Skin epidermis (tissue), 12 donors: ENCODE measurements around the gene GTF3C5.
A peak's percentile ranks its signal among the peaks of the same experiment; 100 is the strongest.
"Not testable (repeated sequence)": the region's sequence is repeated elsewhere in the genome, so short reads cannot be mapped to it uniquely, and the experiment has no call there.

Experiments
- H3K27ac ChIP-seq, 21 experiments: fragments of 200-600 bp; sonication (generic) in 11 of 21; one replicate each; pipeline ENCODE4 v1.5.0; 2020; ENCODE audit warnings: mild to moderate bottlenecking in 3 of 21, inconsistent platforms in 2 of 21, moderate library complexity in 2 of 21
- H3K4me3 ChIP-seq, 7 experiments: fragments of 200-600 bp; sonication (generic) in 2 of 7; one replicate each; pipeline ENCODE4 v1.5.0; 2020; ENCODE audit warnings: inconsistent platforms in 2 of 7, mild to moderate bottlenecking in 2 of 7, moderate library complexity in 1 of 7

GTF3C5 gene

DNA sequence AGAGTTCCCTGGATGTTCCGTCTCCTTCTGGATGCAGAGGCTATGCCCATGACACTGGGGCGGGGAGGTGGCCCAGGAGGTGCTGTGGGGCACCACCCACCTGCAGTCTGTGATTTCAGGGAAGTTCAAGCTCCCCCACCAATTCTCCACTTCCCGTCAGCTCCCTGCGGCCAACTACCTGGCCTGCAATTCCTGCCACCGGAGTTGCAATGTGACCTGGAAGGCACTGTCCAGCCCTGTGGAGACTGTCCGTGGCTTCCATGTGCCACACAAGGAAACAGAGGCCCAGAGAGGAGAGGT is 35.7 kb upstream of the GTF3C5 start:
- Histone ChIP-seq H3K4me3 (no peak overlapping the region), H3K27ac (peak overlapping the region in 8 of 21 experiments; percentile 5 to 70 (median 56))

DNA sequence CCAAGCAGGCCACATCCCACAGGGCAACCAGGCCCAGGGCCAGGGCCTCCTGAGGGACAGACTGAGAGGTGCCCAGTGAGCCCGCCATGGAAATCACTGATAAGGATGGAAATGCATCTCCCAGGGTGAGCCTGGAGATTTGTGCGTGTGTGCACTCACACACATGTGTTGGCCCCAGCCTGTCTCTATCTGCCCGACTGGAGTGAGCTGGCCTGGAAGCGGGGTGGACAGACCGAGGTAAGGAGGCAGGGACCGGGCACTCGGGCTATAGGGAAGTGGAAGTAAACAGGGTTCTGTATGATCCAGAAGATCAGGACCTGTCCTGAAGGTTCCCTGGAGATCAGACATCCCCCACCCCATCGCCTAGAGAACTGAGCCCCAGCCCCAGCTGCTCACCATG is 34.9 kb upstream of the GTF3C5 start:
- H3K27ac ChIP-seq, result no peak overlapping the region
- H3K4me3 ChIP-seq, result no peak overlapping the region

DNA sequence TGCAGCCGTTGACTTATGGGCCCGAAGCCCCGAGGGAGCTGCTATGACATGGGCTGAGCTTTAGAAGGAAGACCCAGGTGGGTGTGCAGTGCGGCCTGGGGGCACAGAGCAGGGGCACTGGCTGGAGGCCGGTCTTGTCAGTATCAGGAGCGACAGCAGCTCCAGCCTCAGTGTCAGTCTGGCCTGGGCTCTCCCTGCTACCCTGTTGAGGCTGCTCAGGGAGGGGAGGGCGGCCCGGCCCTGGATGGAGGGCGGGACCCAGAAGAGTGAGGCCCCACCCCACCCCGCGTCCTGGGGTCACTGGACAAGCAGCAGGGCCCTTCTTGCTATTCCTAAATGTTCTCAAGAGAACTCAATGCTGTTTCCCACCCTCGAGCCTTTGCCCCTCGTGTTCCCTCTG is 34.3 kb upstream of the GTF3C5 start:
- no peak overlapping the region for H3K4me3 ChIP-seq

DNA sequence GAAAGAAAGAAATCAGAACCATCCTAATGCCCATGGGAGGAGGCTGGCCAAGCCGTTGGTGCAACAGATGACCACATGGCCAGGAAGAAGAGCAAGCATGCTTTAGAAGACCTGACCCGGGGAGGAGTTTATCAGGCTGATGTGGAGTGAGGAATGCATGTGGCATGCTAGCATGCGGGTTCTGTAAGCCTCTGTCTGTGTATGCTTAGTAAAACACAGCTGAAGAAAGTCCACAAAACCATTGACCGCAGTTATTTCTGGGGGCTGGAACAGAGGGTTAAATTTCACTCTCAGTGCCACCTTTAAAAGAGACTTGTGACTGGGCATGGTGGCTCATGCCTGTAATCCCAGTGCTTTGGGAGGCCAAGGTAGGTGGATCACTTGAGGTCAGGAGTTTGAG is 33.2 kb upstream of the GTF3C5 start:
- Histone ChIP-seq H3K4me3 (no peak overlapping the region), H3K27ac (no peak overlapping the region)

More for the DNA sequence above, 34.3 kb upstream of the GTF3C5 start:
- H3K27ac ChIP-seq, result no peak overlapping the region

DNA sequence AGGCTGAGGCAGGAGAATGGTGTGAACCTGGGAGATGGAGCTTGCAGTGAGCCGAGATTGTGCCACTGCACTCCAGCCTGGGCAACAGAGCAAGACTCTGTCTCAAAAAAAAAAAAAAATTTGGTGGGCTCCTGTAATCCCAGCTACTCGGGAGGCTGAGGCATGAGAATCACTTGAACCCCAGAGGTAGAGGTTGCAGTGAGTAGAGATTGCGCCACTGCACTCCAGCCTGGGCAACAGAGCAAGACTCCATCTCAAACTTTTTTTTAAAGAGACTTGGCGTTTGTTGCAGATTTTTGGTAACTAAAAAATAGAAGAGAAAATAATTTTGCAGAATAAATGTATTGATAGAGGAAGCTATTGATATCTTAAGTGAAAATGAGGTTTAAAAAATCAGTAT is 32.6 kb upstream of the GTF3C5 start:
- H3K4me3 ChIP-seq, H3K27ac ChIP-seq: not testable (repeated sequence)

DNA sequence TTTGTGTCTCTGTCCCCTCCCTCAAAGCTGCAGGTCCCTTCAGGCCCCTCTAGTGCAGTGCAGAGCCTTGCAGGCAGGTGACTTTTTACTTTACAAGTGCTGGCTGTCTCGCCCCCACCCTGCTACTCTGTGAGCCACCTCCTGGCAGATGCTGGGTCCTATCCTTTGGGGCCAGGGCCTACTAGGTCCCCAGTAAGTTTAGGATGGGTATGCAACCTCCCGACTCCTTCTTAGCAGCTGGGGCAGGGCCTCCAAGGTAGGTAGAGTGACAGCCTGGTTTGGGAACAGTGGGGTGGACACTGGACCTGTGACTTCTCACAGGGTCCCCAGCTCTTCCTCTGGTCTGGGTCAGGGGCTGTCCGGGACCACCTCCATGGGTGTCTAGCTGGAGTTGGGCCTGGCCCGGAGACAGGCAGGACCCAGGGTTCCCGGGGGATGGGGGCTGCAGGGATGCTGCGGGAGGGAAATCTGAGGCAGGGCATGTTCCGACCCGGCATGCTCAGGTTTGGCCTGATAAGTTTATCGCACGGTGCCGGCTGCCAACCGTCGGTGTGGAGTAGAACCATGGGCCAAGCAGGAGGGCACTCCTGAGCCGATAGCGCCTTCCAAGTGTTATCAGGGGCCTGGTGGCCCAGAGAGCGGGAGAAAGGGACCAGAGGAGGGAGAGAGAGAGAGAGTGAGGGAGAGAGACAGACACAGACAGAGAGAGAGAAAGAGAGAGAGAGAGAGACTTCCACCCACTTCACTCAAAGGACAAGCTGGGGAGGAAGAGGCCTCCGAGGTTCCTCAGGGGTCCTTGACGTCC is 31.8 kb upstream of the GTF3C5 start:
- Histone ChIP-seq H3K27ac (no peak overlapping the region), H3K4me3 (no peak overlapping the region)

DNA sequence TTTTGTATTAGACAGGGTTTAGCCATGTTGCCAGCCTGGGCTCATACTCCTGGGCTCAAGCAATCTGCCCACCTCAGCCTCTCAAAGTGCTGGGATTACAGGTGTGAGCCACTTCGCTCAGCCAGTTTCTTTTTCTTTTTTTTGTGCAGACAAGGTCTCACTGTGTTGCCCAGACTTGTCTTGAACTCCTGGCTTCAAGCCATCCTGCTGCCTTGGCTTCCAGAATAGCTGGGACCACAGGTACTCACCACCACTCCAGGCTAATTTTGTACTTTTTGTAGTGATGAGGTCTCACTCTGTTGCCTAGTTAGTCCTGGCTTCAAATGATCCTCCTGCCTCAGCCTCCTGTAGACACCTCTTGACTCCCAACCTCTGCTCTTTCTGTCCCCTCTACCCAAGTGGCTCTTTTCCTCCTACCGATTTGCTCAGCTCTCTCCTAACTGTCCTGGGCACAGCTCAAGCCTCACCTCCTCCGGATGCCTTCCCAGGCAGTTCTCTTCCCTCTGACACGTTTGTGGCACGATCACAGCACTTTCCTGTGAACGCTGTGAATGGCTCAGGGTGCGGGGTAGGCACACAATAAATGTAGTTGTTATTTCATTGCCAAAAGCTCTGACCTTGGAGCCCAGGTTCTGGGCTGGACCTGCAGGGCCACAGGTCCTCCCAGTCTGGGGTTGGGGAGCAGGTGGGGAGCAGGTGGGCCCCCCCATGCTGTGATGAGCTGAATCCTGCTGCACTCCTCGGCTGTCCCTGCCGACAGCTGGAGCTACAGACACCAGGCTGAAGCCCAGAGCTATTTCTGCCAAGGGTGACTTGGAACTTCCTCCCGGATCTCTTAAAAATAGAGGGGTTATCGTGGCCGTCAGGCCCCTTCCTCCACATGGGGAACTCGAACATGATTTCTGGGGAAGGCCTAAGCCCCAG is 28.4 kb upstream of the GTF3C5 start:
- Histone ChIP-seq H3K4me3 (no peak overlapping the region), H3K27ac (no peak overlapping the region)

DNA sequence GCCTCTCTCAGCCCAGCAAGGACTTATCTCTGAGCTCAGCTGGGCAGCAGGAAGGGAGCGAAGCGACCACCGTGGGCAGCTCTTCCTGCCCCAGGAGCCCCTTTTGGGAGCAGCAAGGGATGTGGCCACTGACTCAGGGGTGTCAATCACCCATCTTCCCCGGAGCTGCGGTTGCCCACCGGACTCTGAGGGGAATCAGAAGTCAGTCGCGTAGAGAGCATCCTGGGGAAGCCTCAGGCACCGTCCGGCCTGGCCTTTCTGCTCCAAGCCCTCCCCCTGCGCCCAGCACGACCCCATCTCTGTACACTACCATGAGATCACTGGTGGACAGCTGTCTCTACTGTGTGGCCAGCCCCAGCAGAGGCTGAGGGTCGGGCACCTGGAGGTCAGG is 27.7 kb upstream of the GTF3C5 start:
- no peak overlapping the region for H3K4me3 ChIP-seq
- H3K27ac ChIP-seq, result no peak overlapping the region

DNA sequence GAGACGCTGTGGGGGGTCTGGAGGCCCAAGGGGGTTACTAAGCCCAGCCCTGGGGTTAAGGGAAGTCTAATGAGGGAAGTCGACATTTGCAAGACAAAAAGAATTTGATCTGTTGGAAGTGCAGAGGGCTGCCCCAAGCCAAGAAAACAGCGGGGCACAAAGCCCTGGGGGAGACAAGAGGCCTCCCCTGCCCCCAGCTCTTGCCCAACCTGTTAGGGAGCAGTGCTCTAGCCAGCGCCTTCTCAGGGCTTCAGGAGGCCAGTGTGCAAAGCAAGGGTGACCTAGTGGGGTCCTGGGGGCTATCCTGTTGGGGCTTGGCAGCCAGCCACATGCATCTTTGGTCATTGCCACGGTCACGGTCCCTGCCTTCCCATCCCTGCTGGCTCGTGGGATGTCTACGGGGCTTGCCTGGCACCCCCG is 27.1 kb upstream of the GTF3C5 start:
- Histone ChIP-seq H3K4me3 (no peak overlapping the region), H3K27ac (no peak overlapping the region)

DNA sequence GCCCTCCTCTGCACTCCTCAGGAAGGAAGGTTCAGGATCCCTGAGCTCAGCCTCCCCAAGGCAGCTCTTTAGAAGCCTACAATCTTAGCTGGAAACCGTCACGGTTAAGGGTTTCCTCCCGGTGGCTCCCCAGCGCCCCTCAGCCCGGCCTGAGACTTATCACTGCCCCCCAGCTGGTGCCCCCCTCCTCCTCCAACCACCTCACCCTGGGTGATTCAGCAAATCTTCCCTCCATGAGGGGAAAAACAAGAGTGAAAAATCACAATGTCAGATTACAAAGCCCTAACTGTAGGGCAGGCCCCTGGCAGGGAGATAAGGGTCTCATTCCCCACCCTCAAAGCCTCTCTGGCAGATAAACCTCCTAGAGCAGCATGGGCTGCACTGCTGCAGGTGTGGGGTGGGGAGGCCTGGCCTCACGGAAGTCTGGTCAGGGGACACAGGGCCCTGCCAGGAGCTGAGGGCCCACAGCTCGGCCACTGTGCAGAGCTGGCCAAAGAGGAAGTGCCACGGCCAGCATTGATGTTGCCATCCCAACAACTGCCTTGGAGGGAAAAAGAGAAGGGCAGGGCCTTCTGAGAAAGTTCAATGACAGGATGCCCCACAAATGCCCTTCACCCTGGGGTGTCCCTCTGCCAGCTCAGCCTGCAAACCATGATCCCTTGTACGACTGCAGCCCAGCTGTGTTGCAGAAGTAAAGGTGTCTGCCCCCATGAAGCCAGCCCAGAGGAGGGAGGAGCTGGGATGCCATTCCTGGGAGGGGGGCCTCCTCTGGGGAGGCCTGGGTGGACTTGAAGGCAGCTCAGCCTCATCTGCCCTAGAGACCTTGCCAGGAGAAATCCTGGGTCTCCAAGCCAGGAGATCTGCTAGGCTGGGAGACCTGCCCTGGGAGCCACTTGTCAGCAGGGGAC is 26.5 kb upstream of the GTF3C5 start:
- no peak overlapping the region for H3K4me3 ChIP-seq
- H3K27ac ChIP-seq, result peak overlapping the region in 1 of 21 experiments; percentile 7

DNA sequence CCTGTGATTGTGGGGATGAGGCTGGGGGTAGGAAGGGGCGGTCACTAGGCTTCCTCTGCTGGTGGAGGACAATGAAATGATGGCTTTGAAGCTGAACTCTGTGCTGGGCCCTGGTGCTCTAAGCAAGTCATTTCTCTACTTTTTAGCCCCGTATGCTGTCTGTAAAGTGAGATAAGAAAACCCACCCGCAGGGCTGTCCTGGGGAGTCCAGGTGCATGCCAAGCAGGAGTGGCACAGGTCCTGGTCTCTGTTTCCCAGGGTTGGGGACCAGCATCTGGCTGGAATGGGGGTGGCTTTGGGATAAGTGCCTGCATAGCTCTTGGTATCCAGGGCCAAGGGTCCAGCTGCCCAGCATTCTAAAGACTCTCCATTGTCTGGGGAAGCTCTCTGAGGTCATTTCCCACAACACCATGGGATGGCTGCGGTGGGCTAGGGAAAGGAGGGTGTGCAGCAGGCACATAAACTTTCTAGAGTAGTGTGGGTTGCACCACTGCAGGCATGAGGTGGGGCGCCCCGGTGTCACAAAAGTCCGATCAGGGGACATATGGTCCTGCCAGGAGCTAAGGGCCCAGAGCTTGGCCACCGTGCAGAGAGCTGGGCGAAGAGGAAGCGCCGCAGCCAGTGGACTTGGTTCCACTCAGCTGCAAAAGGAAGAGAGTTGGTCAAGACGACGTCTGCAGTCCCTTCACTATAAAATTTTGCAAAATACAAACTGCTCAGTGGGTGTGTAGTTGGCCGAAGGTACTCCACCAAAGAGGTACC is 25.6 kb upstream of the GTF3C5 start:
- Histone ChIP-seq H3K27ac (no peak overlapping the region), H3K4me3 (no peak overlapping the region)

DNA sequence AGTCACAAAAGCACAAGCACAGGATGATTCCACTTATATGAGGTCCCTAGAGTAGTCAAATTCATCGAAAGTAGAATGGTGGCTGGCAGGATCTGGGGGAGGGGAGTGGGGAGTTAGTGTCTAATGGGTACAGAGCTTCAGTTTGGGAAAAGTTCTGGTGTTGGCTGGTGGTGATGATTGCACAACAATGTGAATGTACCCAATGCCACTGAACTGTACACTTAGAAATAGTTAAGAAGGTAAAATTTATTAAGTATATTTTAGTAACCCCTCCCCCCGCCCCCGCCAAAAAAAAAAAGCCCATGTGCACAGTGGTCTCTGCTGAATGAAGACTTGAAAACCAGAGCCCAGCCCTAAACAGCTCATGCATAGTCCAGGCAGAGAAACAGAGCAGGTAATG is 24.8 kb upstream of the GTF3C5 start:
- Histone ChIP-seq H3K27ac (no peak overlapping the region), H3K4me3 (no peak overlapping the region)

DNA sequence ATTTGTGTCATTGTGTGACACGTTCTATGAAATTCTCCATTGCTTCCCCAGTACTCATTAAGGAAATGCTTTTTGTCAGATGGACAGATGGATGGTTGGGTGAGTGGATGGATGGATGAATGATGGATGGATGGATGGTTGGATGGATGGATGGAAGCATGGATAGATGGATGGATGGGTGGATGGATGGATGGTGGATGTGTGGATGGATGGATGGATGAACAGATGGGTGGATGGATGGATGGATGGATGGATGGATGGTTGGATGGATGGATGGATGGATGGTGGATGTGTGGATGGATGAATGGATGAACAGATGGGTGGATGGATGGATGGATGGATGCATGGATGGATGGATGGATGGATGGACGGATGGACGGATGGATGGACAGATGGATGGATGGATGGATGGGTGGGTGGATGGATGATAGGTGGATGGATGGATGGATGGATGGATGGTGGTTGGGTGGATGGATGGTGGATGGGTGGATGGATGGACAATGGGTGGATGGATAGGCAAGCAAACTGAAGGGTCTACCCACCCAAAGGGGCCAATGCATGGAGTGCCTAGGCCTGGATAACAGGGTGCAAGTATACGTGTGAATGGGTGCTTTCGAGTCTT is 24.0 kb upstream of the GTF3C5 start:
- Histone ChIP-seq H3K4me3 (no peak overlapping the region), H3K27ac (no peak overlapping the region)

DNA sequence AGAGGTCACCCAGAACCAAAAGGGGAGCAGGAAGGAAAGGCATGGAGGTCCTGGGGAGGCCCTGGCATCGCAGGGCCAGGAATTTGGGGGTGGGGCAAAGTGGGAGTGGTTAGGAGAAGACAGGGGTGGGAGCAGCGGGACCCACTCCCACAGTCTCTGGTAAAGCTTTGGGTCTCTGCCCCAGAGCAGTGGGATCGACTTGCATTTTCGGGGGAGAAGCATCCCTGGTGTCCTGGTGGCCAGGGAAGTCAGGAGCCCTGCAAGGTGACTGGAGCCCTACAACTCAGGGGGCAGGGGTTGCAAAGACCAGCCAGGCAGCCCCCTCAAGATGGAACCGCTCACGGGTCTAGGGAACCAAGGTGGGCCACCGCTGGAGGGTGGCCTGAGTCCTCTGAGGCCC is 22.4 kb upstream of the GTF3C5 start:
- H3K27ac ChIP-seq, result no peak overlapping the region
- no peak overlapping the region for H3K4me3 ChIP-seq

DNA sequence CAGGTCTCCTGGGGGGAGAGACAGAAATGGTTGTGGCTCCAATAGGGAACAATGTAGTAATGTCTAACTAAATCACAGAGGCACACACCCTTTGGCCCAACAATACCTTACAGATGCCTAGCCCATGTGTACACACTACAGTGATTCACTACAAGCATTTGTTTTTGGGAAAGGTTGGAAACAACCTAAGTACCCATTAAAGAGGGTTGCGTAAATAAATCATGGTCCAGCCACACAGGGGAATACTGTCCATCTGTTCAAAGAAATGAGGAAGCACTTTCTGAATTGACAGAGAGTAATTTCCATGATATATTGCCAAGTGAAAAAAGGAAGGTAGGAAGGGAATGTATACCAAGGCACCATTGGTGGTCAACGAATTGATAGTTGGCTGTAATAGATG is 22.0 kb upstream of the GTF3C5 start:
- Histone ChIP-seq H3K27ac (no peak overlapping the region), H3K4me3 (no peak overlapping the region)

DNA sequence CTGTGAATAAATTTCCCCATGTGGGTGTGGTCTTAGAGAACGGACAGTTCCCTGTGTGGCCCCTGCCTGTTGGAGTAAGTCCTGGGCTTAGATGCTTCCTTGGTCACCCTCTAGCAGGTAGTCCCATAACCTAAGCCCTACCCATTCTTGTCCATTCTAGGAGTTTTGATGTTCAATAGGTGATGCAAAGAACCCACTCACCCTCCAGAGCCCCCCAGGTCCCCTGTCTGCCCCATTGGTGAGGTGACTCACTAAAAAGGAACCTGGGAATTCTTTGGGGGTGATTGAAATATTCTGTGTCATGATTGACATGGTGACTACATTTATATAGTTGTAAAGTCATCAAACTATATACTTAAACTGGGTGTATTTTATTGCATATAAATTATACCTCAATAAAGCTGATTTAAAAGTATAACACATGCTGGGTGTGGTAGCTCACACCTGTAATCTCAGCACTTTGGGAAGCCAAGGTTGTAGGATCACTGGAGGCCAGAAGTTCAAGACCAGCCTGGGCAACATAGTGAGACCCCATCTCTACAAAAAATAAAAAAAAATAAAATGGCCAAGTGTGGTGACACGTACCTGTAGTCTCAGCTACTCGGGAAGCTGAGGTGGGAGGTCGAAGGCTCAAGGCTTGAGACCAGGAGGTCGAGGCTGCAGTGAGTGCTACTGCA is 20.8 kb upstream of the GTF3C5 start:
- no peak overlapping the region for H3K27ac ChIP-seq
- H3K4me3 ChIP-seq, result no peak overlapping the region

DNA sequence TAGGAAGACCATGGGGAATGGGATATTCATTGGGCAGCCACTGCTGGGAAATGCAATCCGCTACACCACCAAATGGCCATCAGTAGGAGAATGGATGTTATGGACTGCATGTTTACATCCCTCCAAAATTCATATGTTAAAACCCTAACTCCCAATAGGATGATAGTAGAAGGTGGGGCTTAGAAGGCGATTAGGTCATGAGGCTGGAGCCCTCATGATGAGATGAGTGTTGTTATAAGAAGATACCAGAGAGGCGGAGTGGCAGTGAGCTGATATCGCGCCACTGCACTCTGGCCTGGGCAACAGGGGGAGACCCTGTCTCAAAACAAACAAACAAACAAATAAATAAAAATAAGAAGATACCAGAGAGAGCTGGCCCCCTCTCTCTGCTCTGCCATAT is 16.1 kb upstream of the GTF3C5 start:
- H3K4me3 ChIP-seq, result no peak overlapping the region
- H3K27ac ChIP-seq, result no peak overlapping the region

DNA sequence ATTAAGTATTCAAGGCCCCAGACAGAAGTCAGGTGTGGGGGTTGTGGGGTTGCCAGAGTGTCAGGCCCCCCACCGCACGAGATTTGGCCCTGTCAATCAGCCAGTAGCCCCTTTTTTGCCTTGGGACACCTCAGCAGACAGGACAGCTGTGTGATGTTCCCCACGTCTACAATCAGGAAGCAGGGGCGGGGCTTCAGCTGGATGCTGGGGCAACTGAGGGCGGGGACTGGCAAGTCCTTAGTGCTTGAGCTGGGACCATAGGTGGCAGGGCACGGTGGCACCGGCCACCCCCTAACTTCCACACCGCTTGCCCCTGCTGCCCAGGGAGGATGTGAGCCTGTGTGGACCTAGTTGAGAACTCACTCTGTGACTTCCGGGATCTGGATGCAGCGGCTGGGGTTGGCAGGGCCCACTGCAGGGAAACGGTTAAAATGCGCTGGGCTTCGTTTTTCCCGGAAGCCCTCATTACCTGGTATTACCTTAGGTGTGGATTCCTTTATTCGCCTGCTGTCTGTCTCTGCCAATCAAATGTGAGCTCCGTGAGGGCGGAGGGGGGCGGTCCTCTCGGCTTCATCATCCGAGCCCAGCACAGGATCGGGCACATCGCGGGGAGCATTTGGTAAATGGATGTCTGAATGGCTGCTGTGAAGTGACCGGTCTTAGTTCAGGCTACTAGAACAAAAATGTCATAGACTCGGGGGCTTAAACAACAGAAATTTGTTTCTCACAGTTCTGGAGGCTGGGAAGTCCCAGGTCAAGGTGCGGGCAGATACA is 7.5 kb upstream of the GTF3C5 start:
- H3K4me3 ChIP-seq, result no peak overlapping the region
- no peak overlapping the region for H3K27ac ChIP-seq
